A673 (cell line): ENCODE results near the gene ACVR1B. TPM values are rescaled to one million over a fixed set of nuclear protein-coding genes. Genes with fewer than 3 reads are reported as not detected.

Experiments
- BruUV-seq: library from RNA; stranded (reverse); fragments of 400-500 nt; replicated peaks from 2 replicates; lab custom pipeline; 2021; lab: Mats Ljungman, UMichigan
- CTCF ChIA-PET: fragments of 300-600 bp; sonication (Branson Sonifier 250); formaldehyde crosslinking; loops from one replicate; lab custom pipeline; 2022; ENCODE audit warnings: antibody characterized with exemption; lab: Charles Lee
- POLR2A ChIA-PET: fragments of 300-600 bp; sonication (Branson Sonifier 250); formaldehyde crosslinking; loops from one replicate; lab custom pipeline; 2022; ENCODE audit warnings: antibody characterized with exemption; ENCODE audit not compliant: low non-redundant PET; lab: Charles Lee
- DNase-seq: peaks from one replicate; pipeline ENCODE4 v3.0.0-alpha.2; 2015; ENCODE audit warnings: low spot score
- H3K27ac ChIP-seq: fragments of 200-600 bp; sonication (generic); 2 replicates; pipeline ENCODE4 v1.5.1; 2016; ENCODE audit warnings: mixed run types, low read depth, mild to moderate bottlenecking, mixed read lengths, antibody characterized with exemption, low read length; ENCODE audit not compliant: poor library complexity, severe bottlenecking
- H3K27me3 ChIP-seq: fragments of 200-600 bp; sonication (generic); replicated peaks from 2 replicates; pipeline ENCODE4 v1.6.1; 2017; ENCODE audit warnings: mixed run types, low read depth, mild to moderate bottlenecking, mixed read lengths, antibody characterized with exemption, low read length; ENCODE audit not compliant: insufficient read depth, poor library complexity
- H3K36me3 ChIP-seq: fragments of 200-600 bp; sonication (generic); 2 replicates; pipeline ENCODE4 v1.6.1; 2016; ENCODE audit warnings: mixed run types, mild to moderate bottlenecking, mixed read lengths, antibody characterized with exemption, low read length; ENCODE audit not compliant: insufficient read depth, poor library complexity, severe bottlenecking
- H3K4me1 ChIP-seq: fragments of 200-600 bp; sonication (generic); 2 replicates; pipeline ENCODE4 v1.6.1; 2017; ENCODE audit warnings: mixed run types, mild to moderate bottlenecking, mixed read lengths, antibody characterized with exemption, low read length; ENCODE audit not compliant: insufficient read depth, poor library complexity, severe bottlenecking
- H3K4me3 ChIP-seq: fragments of 200-600 bp; sonication (generic); 2 replicates; pipeline ENCODE4 v1.5.1; 2016; ENCODE audit warnings: low read depth, mixed run types, mild to moderate bottlenecking, mixed read lengths, low read length; ENCODE audit not compliant: poor library complexity, severe bottlenecking
- H3K9me3 ChIP-seq: fragments of 200-600 bp; sonication (generic); 2 replicates; pipeline ENCODE4 v1.6.1; 2016; ENCODE audit warnings: mixed run types, low read depth, mild to moderate bottlenecking, mixed read lengths, antibody characterized with exemption, low read length; ENCODE audit not compliant: poor library complexity, severe bottlenecking
- CTCF ChIP-seq: fragments of 300-800, 200-600 bp; sonication (generic); conservative IDR thresholded peaks from 2 replicates; pipeline ENCODE4 v1.5.1; 2017; ENCODE audit warnings: low read depth, mild to moderate bottlenecking, antibody characterized with exemption, low read length, moderate library complexity, mixed read lengths
- EZH2 ChIP-seq: fragments of 200-600 bp; sonication (generic); IDR thresholded peaks from 2 replicates; pipeline ENCODE4 v1.6.1; 2017; ENCODE audit warnings: borderline replicate concordance, low read depth, mild to moderate bottlenecking, mixed read lengths, antibody characterized with exemption, low read length; ENCODE audit not compliant: poor library complexity, severe bottlenecking
- intact Hi-C: fragments of 100-400 bp; cut with micrococcal nuclease; formaldehyde crosslinking; loops from one replicate; pipeline ENCODE4 v1.10.0; 2022; ENCODE audit not compliant: unreplicated experiment
- total RNA-seq: library from RNA; stranded (reverse); gene quantifications from 2 replicates; pipeline ENCODE4 v1.2.3, GENCODE V29; 2021

ACVR1B gene
- total RNA-seq, 1 experiment from 2014 or later, result 27.4 TPM

GRCh38 chr12:52018433-52019112, 67.1 kb downstream of the ACVR1B start:
- H3K4me3 ChIP-seq, result no peak overlapping the region
- no peaks in the 10 kb centered on the region for H3K27me3 ChIP-seq
- no peak for DNase-seq
- peaks cover 11% of the 10 kb centered on the region for H3K4me1 ChIP-seq
- ChIA-PET CTCF (interaction anchor here (5.5 kb wide), 1 partner anchor 15 kb away, joined by 38 read pairs; no protein-coding TSS in a partner anchor), POLR2A (interaction anchor here (0.6 kb wide), 1 partner anchor 124 kb away, joined by 4 read pairs; no protein-coding TSS in a partner anchor)
- no TSS peak for BruUV-seq
- TF ChIP-seq CTCF (no peak), EZH2 (no peak)
- intact Hi-C loops, result no loop called here
- no peaks in the 10 kb centered on the region for H3K36me3 ChIP-seq
- H3K27ac ChIP-seq, result no peak overlapping the region
- H3K9me3 ChIP-seq, result no peaks in the 10 kb centered on the region

GRCh38 chr12:52019113-52019770, 67.7 kb downstream of the ACVR1B start:
- ChIA-PET CTCF (interaction anchor here (0.5 to 5.5 kb wide), 3 partner anchors 16 to 42 kb away, joined by 6 to 38 read pairs (median 10); no protein-coding TSS in a partner anchor), POLR2A (no interaction called here)
- no peak for DNase-seq
- no peaks in the 10 kb centered on the region for H3K9me3 ChIP-seq
- intact Hi-C loops, result no loop called here
- TF ChIP-seq EZH2, result no peak
- TF ChIP-seq CTCF, result no peak
- no peak overlapping the region for H3K4me3 ChIP-seq
- peaks cover 11% of the 10 kb centered on the region for H3K4me1 ChIP-seq
- no TSS peak for BruUV-seq
- H3K36me3 ChIP-seq, result no peaks in the 10 kb centered on the region
- H3K27me3 ChIP-seq, result no peaks in the 10 kb centered on the region
- no peak overlapping the region for H3K27ac ChIP-seq

- POLR2A ChIA-PET, result no interaction called here
- CTCF ChIA-PET, result interaction anchor here (0.7 to 5.5 kb wide), 6 partner anchors 10 to 126 kb away, joined by 3 to 38 read pairs (median 4); no protein-coding TSS in a partner anchor
Observed at GRCh38 chr12:52020539-52021336, 69.2 kb downstream of the ACVR1B start.

More at GRCh38 chr12:52020539-52021336, 69.2 kb downstream of the ACVR1B start:
- TF ChIP-seq CTCF, result peak; percentile 71
- TF ChIP-seq EZH2, result no peak
- no peaks in the 10 kb centered on the region for H3K27me3 ChIP-seq
- intact Hi-C loops, result no loop called here
- H3K4me1 ChIP-seq, result peaks cover 11% of the 10 kb centered on the region
- no peaks in the 10 kb centered on the region for H3K9me3 ChIP-seq
- BruUV-seq, result no TSS peak
- DNase-seq, result peak; percentile 73
- H3K36me3 ChIP-seq, result no peaks in the 10 kb centered on the region
- H3K4me3 ChIP-seq, result no peak overlapping the region
- no peak overlapping the region for H3K27ac ChIP-seq
